ENCODE results near the gene SEC24A.
"Not testable (repeated sequence)": the region's sequence is repeated elsewhere in the genome, so short reads cannot be mapped to it uniquely, and the experiment has no call there.

The SEC24A gene

GRCh38 chr5:134648425-134649162 is at the start of gene SEC24A:
Gene SEC24A (plus strand): TSS chr5:134648785. CDS start chr5:134649077, 292 bp downstream.
- peak; percentile 90 for DNase-seq (ENCODE audit: low spot score)

GRCh38 chr5:134599820-134600219 is 48.8 kb upstream of the SEC24A start:
- DNase-seq (ENCODE audit: low spot score) = not testable (repeated sequence)

GRCh38 chr5:134600600-134600999 is 48.0 kb upstream of the SEC24A start:
- DNase-seq (ENCODE audit: low spot score) = peak; percentile 31

GRCh38 chr5:134603059-134603458 is 45.5 kb upstream of the SEC24A start:
- peak; percentile 46 for DNase-seq (ENCODE audit: low spot score)

- DNase-seq (ENCODE audit: low spot score) = no peak
Measured at GRCh38 chr5:134604908-134605307, 43.7 kb upstream of the SEC24A start.

- DNase-seq (ENCODE audit: low spot score) = no peak
Measured at GRCh38 chr5:134606726-134607125, 41.9 kb upstream of the SEC24A start.

- no peak for DNase-seq (ENCODE audit: low spot score)
Measured at GRCh38 chr5:134608555-134608954, 40.0 kb upstream of the SEC24A start.

GRCh38 chr5:134609232-134609851 is 39.2 kb upstream of the SEC24A start:
- no peak for DNase-seq (ENCODE audit: low spot score)

GRCh38 chr5:134610725-134611124 is 37.9 kb upstream of the SEC24A start:
- DNase-seq (ENCODE audit: low spot score) = no peak

GRCh38 chr5:134611515-134611914 is 37.1 kb upstream of the SEC24A start:
- DNase-seq (ENCODE audit: low spot score) = no peak

- no peak for DNase-seq (ENCODE audit: low spot score)
Measured at GRCh38 chr5:134614450-134615085, 34.0 kb upstream of the SEC24A start.

- DNase-seq (ENCODE audit: low spot score) = no peak
Measured at GRCh38 chr5:134620634-134621033, 28.0 kb upstream of the SEC24A start.

GRCh38 chr5:134625559-134625958 is 23.0 kb upstream of the SEC24A start:
- DNase-seq (ENCODE audit: low spot score) = no peak

GRCh38 chr5:134626369-134627014 is 22.1 kb upstream of the SEC24A start:
- DNase-seq (ENCODE audit: low spot score) = no peak

- no peak for DNase-seq (ENCODE audit: low spot score)
Measured at GRCh38 chr5:134634227-134634626, 14.4 kb upstream of the SEC24A start.

GRCh38 chr5:134635366-134635765 is 13.2 kb upstream of the SEC24A start:
- not testable (repeated sequence) for DNase-seq (ENCODE audit: low spot score)

GRCh38 chr5:134637116-134637721 is 11.4 kb upstream of the SEC24A start:
- no peak for DNase-seq (ENCODE audit: low spot score)

- no peak for DNase-seq (ENCODE audit: low spot score)
Measured at GRCh38 chr5:134638760-134639201, 9.8 kb upstream of the SEC24A start.

GRCh38 chr5:134642931-134643530 is 5.6 kb upstream of the SEC24A start:
- DNase-seq (ENCODE audit: low spot score) = no peak

- DNase-seq (ENCODE audit: low spot score) = no peak
Measured at GRCh38 chr5:134647750-134648424, 698 bp upstream of the SEC24A start.

- DNase-seq (ENCODE audit: low spot score) = peak; percentile 43
Measured at GRCh38 chr5:134649163-134649835, 714 bp downstream of the SEC24A start.

All from hepatic stellate cell (primary cell).